Left renal pelvis (tissue), 4 donors: ENCODE measurements around the gene NKAIN4. TPM values are rescaled to one million over a fixed set of nuclear protein-coding genes. Genes with fewer than 3 reads are reported as not detected.

Source experiments
- DNase-seq, 4 donors: peaks; one replicate each; pipeline ENCODE4 v3.0.0-alpha.2; 2013; ENCODE audit warnings: low read depth in 4 of 4, low spot score in 3 of 4
- polyA plus RNA-seq, 4 donors: library from polyadenylated mRNA; unstranded; fragments of 120-200 nt; gene quantifications; one replicate each; pipeline ENCODE4 v1.2.1, GENCODE V29; 2013; ENCODE audit not compliant: insufficient read length in 4 of 4

NKAIN4 gene
- polyA plus RNA-seq, 4 donors, result 24.2 to 40.8 (median 27.2) TPM

DNA sequence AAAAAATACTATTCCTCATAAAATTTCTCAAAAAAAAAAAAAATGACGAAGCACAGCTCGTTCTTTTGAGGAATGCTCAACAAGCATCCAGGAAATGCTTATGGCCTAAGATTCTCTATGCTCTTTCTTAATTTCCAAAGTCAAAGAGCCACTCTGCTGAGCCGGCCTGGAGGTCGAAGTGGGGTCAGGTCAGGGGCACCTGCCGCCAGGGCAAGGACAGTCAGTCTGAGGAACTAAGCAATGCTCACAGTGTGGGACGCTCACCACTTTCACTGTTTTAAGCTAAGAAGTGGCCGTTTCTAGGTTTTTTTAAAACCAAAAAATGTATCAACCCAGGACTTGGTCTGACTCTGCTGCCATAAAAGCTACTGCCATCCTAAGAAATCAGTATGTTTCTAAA, 55.7 kb downstream of the NKAIN4 start:
- no peak for DNase-seq

DNA sequence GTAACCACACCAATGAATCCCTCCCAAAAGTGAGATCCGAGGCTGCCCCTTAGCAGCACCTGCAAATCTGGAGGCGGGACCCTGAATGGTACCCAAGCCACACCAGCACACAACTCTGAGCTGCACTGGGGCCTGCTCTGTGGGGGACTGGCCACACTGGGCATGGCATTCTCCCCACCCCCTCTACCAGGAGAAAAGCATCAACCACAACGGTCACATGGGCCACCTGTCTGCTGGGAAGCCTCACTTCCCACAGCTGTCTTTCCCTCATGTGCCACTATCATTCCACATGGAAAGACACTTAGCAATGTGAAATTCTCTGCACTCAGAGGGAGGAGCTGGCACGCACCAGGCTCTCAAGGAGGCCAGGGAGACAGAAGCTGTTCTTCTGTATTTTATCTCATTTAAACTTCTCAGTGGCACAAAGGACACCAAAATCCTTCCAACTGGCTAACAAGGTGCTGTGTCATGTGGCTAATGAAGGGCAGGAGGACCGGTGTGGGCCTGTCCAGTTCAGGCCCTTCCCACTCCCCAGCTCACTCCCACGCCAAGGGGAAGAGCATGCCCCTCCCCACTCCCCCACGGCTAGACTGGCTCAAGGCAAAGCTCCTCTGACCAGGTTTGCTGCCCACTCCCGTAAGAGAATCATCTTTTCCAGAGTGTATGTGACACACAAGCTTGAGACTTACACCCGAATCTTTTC, 57.3 kb downstream of the NKAIN4 start:
- DNase-seq, result no peak

DNA sequence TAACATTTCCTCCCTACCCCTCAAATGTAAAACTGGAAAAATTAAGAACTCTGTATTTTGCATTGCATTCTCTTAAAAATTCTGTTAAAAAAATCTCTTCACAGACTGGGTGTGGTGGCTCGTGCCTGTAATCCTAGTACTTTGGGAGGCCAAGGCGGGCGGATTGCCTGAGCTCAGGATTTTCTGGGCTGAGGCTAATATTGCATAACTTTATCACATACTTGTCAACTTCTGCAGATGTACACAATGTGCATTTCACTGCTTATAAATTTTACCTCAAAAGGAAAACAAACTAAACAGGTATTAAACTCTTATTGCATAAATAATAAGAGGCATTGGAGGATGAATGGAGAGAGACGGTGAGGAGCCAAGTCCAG, 59.5 kb downstream of the NKAIN4 start:
- no peak for DNase-seq

DNA sequence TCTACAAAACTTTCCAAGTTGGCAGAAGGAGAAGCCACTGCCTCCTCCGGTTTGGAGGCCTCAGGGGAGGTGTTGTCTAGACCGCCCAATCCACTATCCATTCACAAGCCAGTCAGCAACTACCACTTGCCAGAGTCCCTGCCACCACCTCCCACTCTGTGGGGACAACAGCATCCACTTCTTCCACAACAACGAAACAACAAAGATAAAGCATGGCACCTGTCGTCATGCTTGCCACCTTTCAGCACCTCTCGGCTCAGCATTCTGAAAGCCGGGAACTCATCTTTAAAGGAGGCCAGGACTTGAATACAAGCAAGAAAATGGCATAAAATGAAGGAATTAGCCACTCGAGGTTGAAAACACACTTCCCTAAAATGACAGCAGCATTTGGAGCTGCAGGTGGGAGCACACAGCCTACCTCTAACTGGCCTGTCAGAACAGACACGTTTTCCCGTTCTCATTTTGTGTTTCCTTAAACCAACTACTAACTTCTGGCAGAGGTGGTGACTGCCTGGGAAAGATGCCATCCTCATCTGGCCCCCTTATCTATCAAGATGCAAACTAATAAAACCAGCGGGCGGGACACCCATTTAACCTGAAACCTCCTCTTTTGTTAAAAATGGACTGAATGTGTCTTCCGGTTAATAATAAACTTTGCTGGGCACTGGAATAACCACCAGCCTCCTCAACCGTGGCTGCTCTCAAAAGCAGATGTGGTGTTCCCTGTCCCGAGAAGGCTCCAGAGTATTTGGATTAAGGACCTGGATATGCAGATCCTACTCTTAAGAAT, 60.1 kb downstream of the NKAIN4 start:
- DNase-seq, result no peak

DNA sequence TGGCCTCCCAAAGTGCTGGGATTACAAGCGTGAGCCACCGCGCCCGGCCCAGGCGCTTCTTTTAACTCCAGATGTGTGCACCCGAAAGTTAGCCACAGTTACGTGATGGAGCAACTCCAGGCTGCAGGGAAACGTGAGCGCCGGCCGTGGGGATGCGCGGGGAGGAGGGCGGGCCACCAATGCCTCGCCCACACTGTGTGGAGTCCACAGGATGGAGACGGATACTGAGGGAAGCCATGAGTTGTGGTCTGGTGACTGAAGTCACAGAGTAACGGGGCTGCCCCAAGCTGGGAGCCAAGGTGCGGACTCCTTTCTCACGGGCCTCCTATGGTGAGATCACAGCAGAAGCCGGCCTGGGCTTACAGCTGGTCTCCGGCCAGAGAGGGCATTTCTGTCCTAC, 61.5 kb downstream of the NKAIN4 start:
- DNase-seq, result no peak

DNA sequence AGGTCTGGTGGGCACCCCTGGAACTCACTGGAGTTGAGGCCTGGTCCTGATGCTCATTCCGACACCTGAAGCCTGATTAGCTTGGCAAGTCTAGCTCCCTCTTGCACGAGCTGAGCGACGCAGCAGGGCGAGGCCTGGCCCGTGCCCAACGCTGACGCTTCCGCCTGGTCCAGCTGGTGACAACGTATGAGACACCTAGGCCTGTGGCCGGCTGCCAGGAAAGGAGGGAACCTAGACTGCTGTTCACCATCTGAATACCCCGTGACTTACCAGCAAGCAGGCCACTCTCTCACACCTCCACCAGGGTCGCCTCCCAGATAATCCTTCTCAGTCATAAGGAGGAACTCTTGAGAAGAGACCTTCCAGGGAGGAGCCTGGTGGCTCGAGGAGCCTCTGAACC, 62.9 kb downstream of the NKAIN4 start:
- DNase-seq, result no peak

DNA sequence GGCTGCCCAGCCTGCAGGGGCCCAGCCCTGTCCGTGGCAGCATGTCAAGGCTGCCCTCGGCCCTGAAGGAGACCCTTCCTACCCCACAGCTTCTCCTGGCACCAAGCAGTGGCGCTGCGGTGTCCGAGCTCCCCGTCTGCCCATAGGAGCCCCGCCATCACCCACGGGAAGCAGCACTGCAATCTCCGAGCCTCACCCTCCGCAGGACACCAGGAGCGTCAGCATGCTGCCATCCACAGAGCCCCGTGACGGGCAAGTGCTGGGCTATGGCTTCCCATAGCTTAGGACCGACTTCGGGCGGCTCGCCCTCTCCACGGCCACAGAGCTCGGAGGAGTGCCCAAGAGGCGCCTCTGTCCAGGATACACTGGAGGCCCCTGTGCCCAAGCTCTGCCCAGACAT, 63.4 kb downstream of the NKAIN4 start:
- DNase-seq, result no peak

Other genes with a start within 250 kb of the NKAIN4 start
- not detected for gene BHLHE23, start 247.5 kb downstream of the NKAIN4 start, polyA plus RNA-seq
- 10 to 100 TPM; 39.6 to 46.7 (median 42.8) TPM for gene YTHDF1, start 38.3 kb downstream of the NKAIN4 start, polyA plus RNA-seq
- 1 to 10 TPM in 1 of 4 donors, under 1 TPM in 3; 0.38 to 2.8 (median 0.82) TPM for gene BIRC7, start 18.6 kb downstream of the NKAIN4 start, polyA plus RNA-seq
- gene ARFGAP1, start 18.4 kb upstream of the NKAIN4 start, polyA plus RNA-seq, result 10 to 100 TPM; 58.3 to 91.1 (median 76.8) TPM
- under 1 TPM; 0.37 to 0.89 (median 0.68) TPM for gene COL20A1, start 38.7 kb upstream of the NKAIN4 start, polyA plus RNA-seq
- gene CHRNA4, start 106.9 kb upstream of the NKAIN4 start, polyA plus RNA-seq, result 10 to 100 TPM in 2 of 4 donors, 1 to 10 TPM in 2; 1.6 to 24.5 (median 7.5) TPM
- 1 to 10 TPM; 1.9 to 9.0 (median 6.4) TPM for gene KCNQ2, start 218.2 kb upstream of the NKAIN4 start, polyA plus RNA-seq
- 1 to 10 TPM in 3 of 4 donors, under 1 TPM in 1; 0.97 to 2.5 (median 2.0) TPM for gene EEF1A2, start 244.6 kb upstream of the NKAIN4 start, polyA plus RNA-seq